Measurements from ENCODE around the gene ELP4. TPM values are rescaled to one million over a fixed set of nuclear protein-coding genes. Genes with fewer than 3 reads are reported as not detected.
"Not testable (repeated sequence)": the region's sequence is repeated elsewhere in the genome, so short reads cannot be mapped to it uniquely, and the experiment has no call there.

ELP4 gene
- total RNA-seq, 1 donor from 2014 or later = 19.5 TPM

DNA sequence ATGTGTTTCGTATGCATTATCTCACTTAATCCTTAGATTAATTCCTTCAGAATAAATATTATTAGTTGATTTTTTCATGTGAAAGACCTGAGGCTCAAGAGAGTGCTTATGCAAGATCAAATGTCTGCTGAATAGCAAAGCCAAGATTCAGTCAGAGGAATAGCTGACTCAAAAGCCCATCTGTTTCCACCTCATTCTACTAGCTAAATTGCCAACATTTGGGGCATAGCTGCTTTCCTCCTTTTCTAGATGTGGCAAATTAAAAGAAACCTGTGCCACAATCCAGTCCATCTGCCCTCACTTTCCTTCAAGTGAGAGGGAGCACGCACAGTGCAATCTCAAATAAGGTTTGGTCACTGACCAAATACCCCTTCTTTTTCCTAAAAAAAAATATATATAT is 180.5 kb downstream of the ELP4 start:
- H3K4me1 Mint-ChIP-seq = no peaks in the 10 kb centered on the region
- no peaks in the 10 kb centered on the region for H3K27me3 Mint-ChIP-seq (ENCODE audit: low read depth)
- H3K27ac Mint-ChIP-seq = no peak overlapping the region
- H3K9me3 Mint-ChIP-seq = peaks cover 15% of the 10 kb centered on the region
- H3K36me3 Mint-ChIP-seq = peaks cover 2% of the 10 kb centered on the region
- DNase-seq (ENCODE audit: low spot score in 2 of 2, unreplicated experiment in 2 of 2) = no peak
- TF ChIP-seq, protein P1, sequence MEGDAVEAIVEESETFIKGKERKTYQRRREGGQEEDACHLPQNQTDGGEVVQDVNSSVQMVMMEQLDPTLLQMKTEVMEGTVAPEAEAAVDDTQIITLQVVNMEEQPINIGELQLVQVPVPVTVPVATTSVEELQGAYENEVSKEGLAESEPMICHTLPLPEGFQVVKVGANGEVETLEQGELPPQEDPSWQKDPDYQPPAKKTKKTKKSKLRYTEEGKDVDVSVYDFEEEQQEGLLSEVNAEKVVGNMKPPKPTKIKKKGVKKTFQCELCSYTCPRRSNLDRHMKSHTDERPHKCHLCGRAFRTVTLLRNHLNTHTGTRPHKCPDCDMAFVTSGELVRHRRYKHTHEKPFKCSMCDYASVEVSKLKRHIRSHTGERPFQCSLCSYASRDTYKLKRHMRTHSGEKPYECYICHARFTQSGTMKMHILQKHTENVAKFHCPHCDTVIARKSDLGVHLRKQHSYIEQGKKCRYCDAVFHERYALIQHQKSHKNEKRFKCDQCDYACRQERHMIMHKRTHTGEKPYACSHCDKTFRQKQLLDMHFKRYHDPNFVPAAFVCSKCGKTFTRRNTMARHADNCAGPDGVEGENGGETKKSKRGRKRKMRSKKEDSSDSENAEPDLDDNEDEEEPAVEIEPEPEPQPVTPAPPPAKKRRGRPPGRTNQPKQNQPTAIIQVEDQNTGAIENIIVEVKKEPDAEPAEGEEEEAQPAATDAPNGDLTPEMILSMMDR (IDR thresholded peaks at IDR 0.05; ENCODE audit: unreplicated experiment) = no peak
- no peak overlapping the region for H3K4me3 Mint-ChIP-seq

DNA sequence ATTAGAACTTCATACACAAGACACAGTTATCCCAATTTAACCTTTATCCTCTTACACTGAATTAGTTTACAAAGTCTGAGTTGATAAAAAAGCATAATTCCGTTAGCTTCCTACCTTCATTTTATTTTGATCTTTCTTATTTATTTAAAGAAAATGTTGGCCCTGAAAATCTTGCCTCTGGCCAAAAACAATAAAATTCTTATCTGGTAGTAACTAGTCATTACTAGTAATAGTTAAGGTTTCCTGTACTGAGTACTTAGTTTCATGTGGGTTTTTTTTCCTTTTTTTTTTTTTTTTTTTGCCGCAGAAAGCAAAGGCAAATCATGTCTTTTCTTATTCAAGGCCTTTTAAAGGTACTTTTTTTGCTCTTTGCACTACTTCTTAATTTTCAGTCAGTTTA is 180.9 kb downstream of the ELP4 start:
- Mint-ChIP-seq H3K9me3 (peaks cover 15% of the 10 kb centered on the region), H3K4me1 (no peaks in the 10 kb centered on the region), H3K36me3 (peaks cover 2% of the 10 kb centered on the region), H3K27me3 (ENCODE audit: low read depth) (no peaks in the 10 kb centered on the region), H3K4me3 (no peak overlapping the region), H3K27ac (no peak overlapping the region)
- TF ChIP-seq, protein P1 (IDR thresholded peaks at IDR 0.05; ENCODE audit: unreplicated experiment) = no peak
- DNase-seq (ENCODE audit: low spot score in 2 of 2, unreplicated experiment in 2 of 2) = no peak

DNA sequence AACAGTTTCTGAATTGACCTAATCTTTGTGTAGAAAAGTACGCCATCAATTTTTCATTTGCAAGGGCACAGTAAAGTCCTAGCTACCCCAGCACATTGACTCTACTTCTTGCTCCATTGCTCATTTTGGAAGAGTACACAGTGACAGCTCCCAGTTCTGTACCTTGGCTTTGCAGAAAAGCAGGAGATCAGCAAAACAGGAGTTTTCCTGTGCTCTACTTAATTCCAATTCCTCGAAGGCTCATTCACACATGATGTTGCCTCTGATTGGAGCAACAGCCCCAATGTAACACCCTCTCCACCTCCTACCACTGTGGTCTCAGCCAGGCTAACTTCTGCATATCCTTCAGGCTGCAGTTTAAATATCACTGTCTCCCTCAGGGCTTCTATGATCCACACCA is 182.9 kb downstream of the ELP4 start:
- Mint-ChIP-seq H3K4me3 (no peak overlapping the region), H3K36me3 (peaks cover 2% of the 10 kb centered on the region)
- TF ChIP-seq, protein P1 (IDR thresholded peaks at IDR 0.05; ENCODE audit: unreplicated experiment) = no peak

DNA sequence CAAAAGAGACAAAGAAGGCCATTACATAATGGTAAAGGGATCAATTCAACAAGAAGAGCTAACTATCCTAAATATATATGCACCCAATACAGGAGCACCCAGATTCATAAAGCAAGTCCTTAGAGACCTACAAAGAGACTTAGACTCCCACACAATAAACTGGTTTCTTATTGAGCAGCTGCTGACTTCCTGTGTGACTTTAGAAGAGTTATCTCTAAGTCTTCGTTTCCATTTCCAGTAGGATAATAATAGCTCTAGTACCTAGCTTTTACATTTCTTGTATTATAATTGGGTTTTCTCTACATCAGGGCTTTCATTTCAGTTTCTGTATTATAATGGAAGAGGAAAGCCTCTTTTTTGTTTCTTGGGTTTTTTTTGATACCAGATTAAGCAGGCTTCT is 187.5 kb downstream of the ELP4 start:
- H3K4me3 Mint-ChIP-seq = not testable (repeated sequence)

More for the DNA sequence above, 182.9 kb downstream of the ELP4 start:
- no peaks in the 10 kb centered on the region for H3K4me1 Mint-ChIP-seq
- H3K27me3 Mint-ChIP-seq (ENCODE audit: low read depth) = no peaks in the 10 kb centered on the region
- H3K27ac Mint-ChIP-seq = no peak overlapping the region
- peaks cover 20% of the 10 kb centered on the region for H3K9me3 Mint-ChIP-seq
- DNase-seq (ENCODE audit: low spot score in 2 of 2, unreplicated experiment in 2 of 2) = no peak

DNA sequence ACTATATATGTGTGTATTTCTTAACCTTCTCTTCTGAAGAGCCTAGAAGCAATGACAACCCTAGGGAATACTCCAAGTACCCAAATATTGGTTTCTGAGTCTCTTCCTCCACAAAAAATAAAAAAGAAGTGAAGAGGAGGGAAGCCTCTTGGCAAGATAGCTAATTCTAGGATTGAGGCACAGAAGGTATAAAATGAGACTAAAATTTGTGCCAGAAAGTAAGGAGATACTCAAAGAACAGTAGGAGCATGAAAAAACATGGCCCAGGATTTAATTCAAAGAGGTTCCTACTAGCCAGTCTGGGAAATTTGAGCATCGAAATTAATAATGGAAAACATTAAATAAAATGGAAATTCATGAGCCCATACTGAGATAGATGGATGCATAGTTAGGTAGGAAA is 189.5 kb downstream of the ELP4 start:
- H3K4me1 Mint-ChIP-seq = no peaks in the 10 kb centered on the region
- no peak overlapping the region for H3K4me3 Mint-ChIP-seq
- no peaks in the 10 kb centered on the region for H3K27me3 Mint-ChIP-seq (ENCODE audit: low read depth)
- peaks cover 2% of the 10 kb centered on the region for H3K36me3 Mint-ChIP-seq
- peaks cover 13% of the 10 kb centered on the region for H3K9me3 Mint-ChIP-seq
- H3K27ac Mint-ChIP-seq = no peak overlapping the region
- TF ChIP-seq, protein P1 (IDR thresholded peaks at IDR 0.05; ENCODE audit: unreplicated experiment) = no peak
- no peak for DNase-seq (ENCODE audit: low spot score in 2 of 2, unreplicated experiment in 2 of 2)

More for the DNA sequence above, 187.5 kb downstream of the ELP4 start:
- not testable (repeated sequence) for H3K4me1 Mint-ChIP-seq; H3K27ac Mint-ChIP-seq; H3K27me3 Mint-ChIP-seq (ENCODE audit: low read depth); DNase-seq (ENCODE audit: low spot score in 2 of 2, unreplicated experiment in 2 of 2); H3K36me3 Mint-ChIP-seq
- peaks cover 20% of the 10 kb centered on the region for H3K9me3 Mint-ChIP-seq

DNA sequence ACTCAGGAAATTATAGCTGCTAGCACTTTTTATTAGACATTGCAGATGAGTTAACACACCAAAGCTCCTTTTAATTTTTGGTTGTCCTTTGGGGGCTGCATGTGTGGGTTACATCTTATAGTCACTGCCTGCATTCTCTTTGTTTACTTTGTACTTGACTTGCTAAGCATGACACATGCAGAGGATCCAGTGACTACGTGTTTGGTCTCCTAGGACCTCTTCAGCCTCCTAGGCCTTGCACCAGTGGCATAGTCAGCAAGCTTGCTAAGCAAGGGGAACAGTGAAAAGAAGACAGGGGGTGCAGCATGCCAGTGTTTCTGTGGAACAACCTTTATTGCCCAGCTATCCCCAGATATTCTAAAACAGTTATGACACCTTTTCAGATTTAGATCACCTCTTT is 193.4 kb downstream of the ELP4 start:
- no peak overlapping the region for H3K4me3 Mint-ChIP-seq
- H3K9me3 Mint-ChIP-seq = no peaks in the 10 kb centered on the region
- H3K27ac Mint-ChIP-seq = no peak overlapping the region
- H3K36me3 Mint-ChIP-seq = no peaks in the 10 kb centered on the region
- DNase-seq (ENCODE audit: low spot score in 2 of 2, unreplicated experiment in 2 of 2) = no peak
- H3K4me1 Mint-ChIP-seq = no peaks in the 10 kb centered on the region
- H3K27me3 Mint-ChIP-seq (ENCODE audit: low read depth) = no peaks in the 10 kb centered on the region
- TF ChIP-seq, protein P1 (IDR thresholded peaks at IDR 0.05; ENCODE audit: unreplicated experiment) = no peak
